H1 (cell line): ENCODE data around the gene SHROOM4. TPM values are rescaled to one million over a fixed set of nuclear protein-coding genes. Genes with fewer than 3 reads are reported as not detected.

Experiments used
- CBX5 ChIP-seq: fragments of 300-800, 300-1000 bp; sonication (generic); IDR thresholded peaks from 2 replicates; pipeline ENCODE4 v1.7.1; 2016; ENCODE audit warnings: antibody characterized with exemption, low read length, low read depth
- CTBP2 ChIP-seq: IDR thresholded peaks from 2 replicates; pipeline ENCODE4 v1.7.0; 2011; ENCODE audit warnings: borderline replicate concordance, mild to moderate bottlenecking, moderate library complexity, mixed read lengths, low read length; ENCODE audit not compliant: insufficient read depth, insufficient read length
- GTF2F1 ChIP-seq: IDR thresholded peaks from 2 replicates; pipeline ENCODE4 v1.6.1; 2012; ENCODE audit warnings: low read depth, low read length, improper control_type of control experiment, borderline replicate concordance
- JUND ChIP-seq: IDR thresholded peaks from 2 replicates; pipeline ENCODE4 v1.6.1; 2011; ENCODE audit warnings: mild to moderate bottlenecking, improper control_type of control experiment, low read length
- KDM5A ChIP-seq: fragments of 200-600 bp; IDR thresholded peaks from 2 replicates; pipeline ENCODE4 v1.7.1; 2012; ENCODE audit warnings: mild to moderate bottlenecking, low read length, inconsistent platforms, mixed read lengths
- POLR2A ChIP-seq, 2 experiments: IDR thresholded peaks; 1 replicate in 1 of 2; 2 replicates in 1 of 2; pipeline ENCODE4 v1.6.1; 2011; ENCODE audit warnings: low read depth in 2 of 2, low read length in 2 of 2, mild to moderate bottlenecking in 2 of 2; ENCODE audit errors: control extremely low read depth in 1 of 2
- TEAD4 ChIP-seq: IDR thresholded peaks from 2 replicates; pipeline ENCODE4 v1.6.1; 2012; ENCODE audit warnings: low read depth, low read length, inconsistent platforms, mixed read lengths
- YY1 ChIP-seq: IDR thresholded peaks from 2 replicates; pipeline ENCODE4 v1.6.1; 2011; ENCODE audit warnings: low read depth, mild to moderate bottlenecking, low read length
- polyA plus RNA-seq, 7 experiments: library from polyadenylated mRNA; depleted of rRNA in 3 of 7; stranded (reverse) in 5 of 7; unstranded in 2 of 7; fragments of >200 nt in 5 of 7; fragments of 200-250 nt in 2 of 7; gene quantifications; 1 replicate in 5 of 7; 2 replicates in 1 of 7; 4 replicates in 1 of 7; pipeline versions ENCODE4 v1.2.1 to v1.2.3, GENCODE V29; 2011 to 2013; ENCODE audit warnings: missing spikeins in 2 of 7, mixed read lengths in 2 of 7
- total RNA-seq: library from RNA; stranded (reverse); fragmentation: NEBNext Ultra II Directional; extraction: Animal tissue kit (Norgen Biotek cat#: 25700); gene quantifications from 2 replicates; pipeline ENCODE4 v1.2.1, GENCODE V29; 2021

Gene SHROOM4
- total and polyA plus RNA-seq, 2 of the 8 experiments (the other 6 are each of a cell fraction or from before 2014, with no cell fraction given), result 1.6 to 5.6 TPM

- TF ChIP-seq CBX5 (no peak), YY1 (no peak), KDM5A (no peak), JUND (no peak), POLR2A (IDR thresholded peaks at IDR 0.05; ENCODE audit: control extremely low read depth in 1 of 2, low read depth in 2 of 2, low read length in 2 of 2) (no peak), CTBP2 (no peak), GTF2F1 (no peak), TEAD4 (no peak)
- TF ChIP-seq, all 59 proteins: peak for 0
These were observed 142.3 kb downstream of the SHROOM4 start (continued) for GRCh38 chrX:50671661-50672060.
